Esophagus (tissue), 2 donors: ENCODE measurements around the gene SULT1E1. TPM values are rescaled to one million over a fixed set of nuclear protein-coding genes. Genes with fewer than 3 reads are reported as not detected.

Source experiments
- H3K27ac ChIP-seq, 2 donors: one replicate each; pipeline ENCODE4 v1.5.1; 2013; ENCODE audit warnings: low read depth in 2 of 2, mild to moderate bottlenecking in 2 of 2, inconsistent platforms in 1 of 2, low read length in 1 of 2, moderate library complexity in 1 of 2
- H3K27me3 ChIP-seq, 2 donors: one replicate each; pipeline ENCODE4 v1.6.1; 2013; ENCODE audit warnings: low read length in 2 of 2, control low read depth in 1 of 2, mild to moderate bottlenecking in 1 of 2; ENCODE audit not compliant: insufficient read depth in 2 of 2, control insufficient read depth in 1 of 2
- H3K36me3 ChIP-seq, 2 donors: one replicate each; pipeline ENCODE4 v1.6.1; 2013; ENCODE audit warnings: low read length in 1 of 2; ENCODE audit not compliant: control insufficient read depth in 2 of 2, insufficient read depth in 2 of 2
- H3K4me1 ChIP-seq, 2 donors: one replicate each; pipeline ENCODE4 v1.6.1; 2013; ENCODE audit warnings: low read length in 1 of 2; ENCODE audit not compliant: control insufficient read depth in 2 of 2, insufficient read depth in 2 of 2
- H3K4me3 ChIP-seq, 2 donors: one replicate each; pipeline ENCODE4 v1.5.1; 2013; ENCODE audit warnings: low read length in 2 of 2, mild to moderate bottlenecking in 2 of 2, low read depth in 1 of 2, moderate library complexity in 1 of 2
- H3K9me3 ChIP-seq, 2 donors: one replicate each; pipeline ENCODE4 v1.6.1; 2013; ENCODE audit warnings: mild to moderate bottlenecking in 2 of 2, low read depth in 1 of 2, low read length in 1 of 2, moderate library complexity in 1 of 2; ENCODE audit not compliant: control insufficient read depth in 2 of 2, insufficient read depth in 1 of 2
- WGBS, 2 donors: extraction: QIAGEN DNeasy Blood & Tissue Kit; methylation state at CpG; one replicate each; pipeline ENCODE4 v1.1.7; 2013; 5-methylcytosine and 5-hydroxymethylcytosine counted together
- polyA plus RNA-seq, 2 donors: library from polyadenylated mRNA; stranded (reverse); fragments of 200-250 nt; gene quantifications; one replicate each; pipeline ENCODE4 v1.2.3, GENCODE V29; 2013
- donor health status: healthy with polysubstance abuse.
- donor health status: Bipolar disorder and iron deficiency.

Gene SULT1E1
- polyA plus RNA-seq, 2 donors = 0.10 to 0.35 TPM

GRCh38 chr4:69818060-69818639 is 41.8 kb downstream of the SULT1E1 start:
- 95 to 100% methylated on average over 1 of the region's 1 CpG for WGBS, 2 donors
- H3K9me3 ChIP-seq = no peaks in the 10 kb centered on the region
- H3K36me3 ChIP-seq = no peaks in the 10 kb centered on the region
- no peaks in the 10 kb centered on the region for H3K27me3 ChIP-seq
- H3K27ac ChIP-seq = no peak overlapping the region
- H3K4me3 ChIP-seq = no peak overlapping the region
- no peaks in the 10 kb centered on the region for H3K4me1 ChIP-seq

- no peak overlapping the region for H3K4me3 ChIP-seq
- H3K36me3 ChIP-seq = no peaks in the 10 kb centered on the region
- H3K27me3 ChIP-seq = no peaks in the 10 kb centered on the region
- no peak overlapping the region for H3K27ac ChIP-seq
- H3K4me1 ChIP-seq = no peaks in the 10 kb centered on the region
- H3K9me3 ChIP-seq = no peaks in the 10 kb centered on the region
- 87 to 91% methylated on average over 3 of the region's 3 CpGs for WGBS, 2 donors
Observed at GRCh38 chr4:69816236-69816635, 43.7 kb downstream of the SULT1E1 start.

GRCh38 chr4:69813628-69814027 is 46.3 kb downstream of the SULT1E1 start:
- H3K4me1 ChIP-seq = no peaks in the 10 kb centered on the region
- 87 to 90% methylated on average over 1 of the region's 1 CpG for WGBS, 2 donors

GRCh38 chr4:69811166-69811565 is 48.8 kb downstream of the SULT1E1 start:
- Histone ChIP-seq H3K36me3 (no peaks in the 10 kb centered on the region), H3K4me3 (no peak overlapping the region), H3K9me3 (no peaks in the 10 kb centered on the region), H3K27ac (no peak overlapping the region), H3K27me3 (no peaks in the 10 kb centered on the region), H3K4me1 (no peaks in the 10 kb centered on the region)
- 86 to 88% methylated on average over 1 of the region's 1 CpG for WGBS, 2 donors

More at GRCh38 chr4:69813628-69814027, 46.3 kb downstream of the SULT1E1 start:
- H3K4me3 ChIP-seq = no peak overlapping the region
- H3K9me3 ChIP-seq = no peaks in the 10 kb centered on the region
- H3K27me3 ChIP-seq = no peaks in the 10 kb centered on the region
- no peak overlapping the region for H3K27ac ChIP-seq
- no peaks in the 10 kb centered on the region for H3K36me3 ChIP-seq

GRCh38 chr4:69800599-69800998 is 59.3 kb downstream of the SULT1E1 start:
- no peaks in the 10 kb centered on the region for H3K27me3 ChIP-seq
- H3K36me3 ChIP-seq = no peaks in the 10 kb centered on the region
- H3K27ac ChIP-seq = no peak overlapping the region
- 87 to 92% methylated on average over 1 of the region's 1 CpG for WGBS, 2 donors
- no peak overlapping the region for H3K4me3 ChIP-seq
- H3K9me3 ChIP-seq = no peaks in the 10 kb centered on the region
- no peaks in the 10 kb centered on the region for H3K4me1 ChIP-seq

- no peaks in the 10 kb centered on the region for H3K9me3 ChIP-seq
- H3K4me3 ChIP-seq = no peak overlapping the region
- WGBS, 2 donors = 87 to 89% methylated on average over 3 of the region's 3 CpGs
- no peaks in the 10 kb centered on the region for H3K27me3 ChIP-seq
- no peak overlapping the region for H3K27ac ChIP-seq
- H3K4me1 ChIP-seq = no peaks in the 10 kb centered on the region
- H3K36me3 ChIP-seq = no peaks in the 10 kb centered on the region
Observed at GRCh38 chr4:69799337-69799736, 60.6 kb downstream of the SULT1E1 start.

GRCh38 chr4:69793732-69794131 is 66.2 kb downstream of the SULT1E1 start:
- Histone ChIP-seq H3K4me3 (no peak overlapping the region), H3K27me3 (no peaks in the 10 kb centered on the region), H3K36me3 (no peaks in the 10 kb centered on the region), H3K4me1 (no peaks in the 10 kb centered on the region), H3K9me3 (no peaks in the 10 kb centered on the region), H3K27ac (no peak overlapping the region)

Other genes with a start within 250 kb of the SULT1E1 start
- gene UGT2A2, start 220.5 kb downstream of the SULT1E1 start, polyA plus RNA-seq = not detected
- under 1 TPM in 1 of 2 donors, not detected in 1; 0.01 TPM for gene UGT2A1, start 206.9 kb downstream of the SULT1E1 start, polyA plus RNA-seq
- gene SULT1B1, start 99.5 kb downstream of the SULT1E1 start, polyA plus RNA-seq = under 1 TPM; 0.26 to 0.41 TPM
- gene CSN1S1, start 70.9 kb upstream of the SULT1E1 start, polyA plus RNA-seq = not detected
- not detected for gene CSN2, start 105.6 kb upstream of the SULT1E1 start, polyA plus RNA-seq
- gene STATH, start 135.8 kb upstream of the SULT1E1 start, polyA plus RNA-seq = under 1 TPM in 1 of 2 donors, not detected in 1; 0.07 TPM
- not detected for gene HTN3, start 168.3 kb upstream of the SULT1E1 start, polyA plus RNA-seq
- gene HTN1, start 190.3 kb upstream of the SULT1E1 start, polyA plus RNA-seq = not detected